ENCODE data around the gene SETD6.

DNA sequence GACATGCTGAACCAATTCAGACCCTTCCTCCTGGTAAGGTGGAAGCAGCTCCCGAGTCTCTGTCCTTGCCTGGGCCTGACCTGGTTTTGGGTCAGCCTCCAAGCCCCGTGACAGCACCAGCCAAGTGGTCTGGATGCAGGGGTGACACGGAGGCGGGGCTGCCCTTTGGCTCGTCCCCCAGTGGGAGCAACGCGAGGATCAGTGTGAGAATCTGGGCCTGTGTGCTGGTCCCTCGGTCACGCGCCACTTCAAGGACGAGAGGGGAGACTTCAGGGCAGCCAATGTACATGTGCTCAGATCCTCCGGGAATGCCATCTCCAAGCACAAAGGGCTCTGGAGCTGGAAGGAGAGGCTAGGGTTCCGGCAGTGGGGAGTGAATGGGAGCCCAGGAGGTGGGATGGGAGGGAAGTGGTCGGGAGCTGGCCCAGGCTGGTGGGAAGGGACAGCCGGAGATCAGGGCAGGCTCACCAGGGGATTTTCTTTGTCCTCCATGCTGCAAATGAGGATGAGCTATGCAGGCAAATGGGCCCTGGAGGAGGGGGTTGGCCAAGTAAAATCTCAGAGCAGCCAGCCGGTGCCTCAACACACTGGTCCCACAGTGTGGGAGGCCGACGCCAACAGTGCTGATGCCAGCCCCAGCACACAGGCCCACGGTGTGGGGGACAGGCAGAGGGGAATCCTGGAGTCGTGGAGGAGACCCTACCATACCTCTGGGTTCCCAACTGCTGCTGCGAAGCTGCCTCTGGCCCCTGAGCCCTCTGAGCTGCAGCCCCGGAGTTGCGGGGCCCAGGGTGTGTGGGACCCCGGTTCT, 19.6 kb upstream of the SETD6 start:
- TF ChIP-seq, protein P1, sequence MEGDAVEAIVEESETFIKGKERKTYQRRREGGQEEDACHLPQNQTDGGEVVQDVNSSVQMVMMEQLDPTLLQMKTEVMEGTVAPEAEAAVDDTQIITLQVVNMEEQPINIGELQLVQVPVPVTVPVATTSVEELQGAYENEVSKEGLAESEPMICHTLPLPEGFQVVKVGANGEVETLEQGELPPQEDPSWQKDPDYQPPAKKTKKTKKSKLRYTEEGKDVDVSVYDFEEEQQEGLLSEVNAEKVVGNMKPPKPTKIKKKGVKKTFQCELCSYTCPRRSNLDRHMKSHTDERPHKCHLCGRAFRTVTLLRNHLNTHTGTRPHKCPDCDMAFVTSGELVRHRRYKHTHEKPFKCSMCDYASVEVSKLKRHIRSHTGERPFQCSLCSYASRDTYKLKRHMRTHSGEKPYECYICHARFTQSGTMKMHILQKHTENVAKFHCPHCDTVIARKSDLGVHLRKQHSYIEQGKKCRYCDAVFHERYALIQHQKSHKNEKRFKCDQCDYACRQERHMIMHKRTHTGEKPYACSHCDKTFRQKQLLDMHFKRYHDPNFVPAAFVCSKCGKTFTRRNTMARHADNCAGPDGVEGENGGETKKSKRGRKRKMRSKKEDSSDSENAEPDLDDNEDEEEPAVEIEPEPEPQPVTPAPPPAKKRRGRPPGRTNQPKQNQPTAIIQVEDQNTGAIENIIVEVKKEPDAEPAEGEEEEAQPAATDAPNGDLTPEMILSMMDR (IDR thresholded peaks at IDR 0.05): no peak
- TF ChIP-seq POLR2A (IDR thresholded peaks at IDR 0.05): no peak
- TF ChIP-seq EP300 (IDR thresholded peaks at IDR 0.05; ENCODE audit: low read depth): no peak

Measured in transverse colon (tissue), 3 donors.